OCI-LY7 (cell line): Measurements from ENCODE around the gene CARD8.

ENCODE experiments used
- CTCF ChIP-seq: fragments of 200-600 bp; sonication (generic); conservative IDR thresholded peaks from 2 replicates; pipeline ENCODE4 v1.5.1; 2014; ENCODE audit warnings: mild to moderate bottlenecking, antibody characterized with exemption, low read length, moderate library complexity, mixed read lengths
- EZH2phosphoT487 ChIP-seq: fragments of 200-600 bp; sonication (generic); IDR thresholded peaks from 2 replicates; pipeline ENCODE4 v1.6.1; 2018; ENCODE audit warnings: low read depth, borderline replicate concordance, mild to moderate bottlenecking, mixed run types, antibody characterized with exemption, low read length, moderate library complexity, mixed read lengths

GRCh38 chr19:48302600-48302959 lies 46.9 kb upstream of the CARD8 start:
- TF ChIP-seq CTCF = no peak
- no peak for TF ChIP-seq EZH2phosphoT487
